Measurements from ENCODE around the gene ARIH2. TPM values are rescaled to one million over a fixed set of nuclear protein-coding genes. Genes with fewer than 3 reads are reported as not detected.

The ARIH2 gene
- polyA plus RNA-seq, 1 donor (not counting 4 experiments of a cell fraction or from before 2014, with no cell fraction given): 66.7 TPM

GRCh38 chr3:48997102-48997635 is 78.5 kb downstream of the ARIH2 start:
- FAIRE-seq (no peak), DNase-seq (ENCODE audit: low read depth, low spot score) (no peak)
- no peak overlapping the region for H3K27ac ChIP-seq (ENCODE audit: control insufficient read depth, insufficient read depth, low read length)
- no peaks in the 10 kb centered on the region for H3K36me3 ChIP-seq (ENCODE audit: control insufficient read depth in 2 of 2, extremely low read depth in 1 of 2, insufficient read depth in 2 of 2, low read length in 2 of 2)
- no peaks in the 10 kb centered on the region for H3K9me1 ChIP-seq (ENCODE audit: control insufficient read depth, extremely low read depth, insufficient read depth, low read length)
- no peaks in the 10 kb centered on the region for H4K20me1 ChIP-seq (ENCODE audit: control insufficient read depth, extremely low read depth, insufficient read depth, low read length)
- dilution Hi-C loops (cut with MboI; ENCODE audit: extremely low pct_ligation_motif_present, low sequenced_read_pairs): no loop called here
- no peaks in the 10 kb centered on the region for H3K9me3 ChIP-seq (ENCODE audit: control insufficient read depth, low read depth, low read length)
- no peak overlapping the region for H3K4me3 ChIP-seq (ENCODE audit: control insufficient read depth in 2 of 3, extremely low read depth in 1 of 3, insufficient read depth in 2 of 3, low read depth in 1 of 3, low read length in 3 of 3)
- no peak overlapping the region for H2AFZ ChIP-seq (ENCODE audit: control insufficient read depth, low read length)
- no peak overlapping the region for H3K4me2 ChIP-seq (ENCODE audit: control insufficient read depth, extremely low read depth, insufficient read depth, low read depth, low read length)
- TF ChIP-seq, protein P1, sequence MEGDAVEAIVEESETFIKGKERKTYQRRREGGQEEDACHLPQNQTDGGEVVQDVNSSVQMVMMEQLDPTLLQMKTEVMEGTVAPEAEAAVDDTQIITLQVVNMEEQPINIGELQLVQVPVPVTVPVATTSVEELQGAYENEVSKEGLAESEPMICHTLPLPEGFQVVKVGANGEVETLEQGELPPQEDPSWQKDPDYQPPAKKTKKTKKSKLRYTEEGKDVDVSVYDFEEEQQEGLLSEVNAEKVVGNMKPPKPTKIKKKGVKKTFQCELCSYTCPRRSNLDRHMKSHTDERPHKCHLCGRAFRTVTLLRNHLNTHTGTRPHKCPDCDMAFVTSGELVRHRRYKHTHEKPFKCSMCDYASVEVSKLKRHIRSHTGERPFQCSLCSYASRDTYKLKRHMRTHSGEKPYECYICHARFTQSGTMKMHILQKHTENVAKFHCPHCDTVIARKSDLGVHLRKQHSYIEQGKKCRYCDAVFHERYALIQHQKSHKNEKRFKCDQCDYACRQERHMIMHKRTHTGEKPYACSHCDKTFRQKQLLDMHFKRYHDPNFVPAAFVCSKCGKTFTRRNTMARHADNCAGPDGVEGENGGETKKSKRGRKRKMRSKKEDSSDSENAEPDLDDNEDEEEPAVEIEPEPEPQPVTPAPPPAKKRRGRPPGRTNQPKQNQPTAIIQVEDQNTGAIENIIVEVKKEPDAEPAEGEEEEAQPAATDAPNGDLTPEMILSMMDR (optimal IDR thresholded peaks at IDR 0.05 in 1 of 3, IDR thresholded peaks at IDR 0.05 in 1 of 3, conservative IDR thresholded peaks at IDR 0.05 in 1 of 3; ENCODE audit: extremely low read depth in 1 of 3, insufficient read depth in 2 of 3, low read length in 3 of 3): no peak
- TF ChIP-seq EZH2 (IDR thresholded peaks at IDR 0.05; ENCODE audit: low read length): no peak
- H3K4me1 ChIP-seq (ENCODE audit: control insufficient read depth, extremely low read depth, insufficient read depth, low read length): no peaks in the 10 kb centered on the region
- no peaks in the 10 kb centered on the region for H3K27me3 ChIP-seq (ENCODE audit: control insufficient read depth, extremely low read depth, insufficient read depth, low read length)
- H3K9ac ChIP-seq (ENCODE audit: control insufficient read depth, extremely low read depth, insufficient read depth, low read length): no peak overlapping the region
- H3K79me2 ChIP-seq (ENCODE audit: control insufficient read depth, insufficient read depth, low read length): no peaks in the 10 kb centered on the region

DNA sequence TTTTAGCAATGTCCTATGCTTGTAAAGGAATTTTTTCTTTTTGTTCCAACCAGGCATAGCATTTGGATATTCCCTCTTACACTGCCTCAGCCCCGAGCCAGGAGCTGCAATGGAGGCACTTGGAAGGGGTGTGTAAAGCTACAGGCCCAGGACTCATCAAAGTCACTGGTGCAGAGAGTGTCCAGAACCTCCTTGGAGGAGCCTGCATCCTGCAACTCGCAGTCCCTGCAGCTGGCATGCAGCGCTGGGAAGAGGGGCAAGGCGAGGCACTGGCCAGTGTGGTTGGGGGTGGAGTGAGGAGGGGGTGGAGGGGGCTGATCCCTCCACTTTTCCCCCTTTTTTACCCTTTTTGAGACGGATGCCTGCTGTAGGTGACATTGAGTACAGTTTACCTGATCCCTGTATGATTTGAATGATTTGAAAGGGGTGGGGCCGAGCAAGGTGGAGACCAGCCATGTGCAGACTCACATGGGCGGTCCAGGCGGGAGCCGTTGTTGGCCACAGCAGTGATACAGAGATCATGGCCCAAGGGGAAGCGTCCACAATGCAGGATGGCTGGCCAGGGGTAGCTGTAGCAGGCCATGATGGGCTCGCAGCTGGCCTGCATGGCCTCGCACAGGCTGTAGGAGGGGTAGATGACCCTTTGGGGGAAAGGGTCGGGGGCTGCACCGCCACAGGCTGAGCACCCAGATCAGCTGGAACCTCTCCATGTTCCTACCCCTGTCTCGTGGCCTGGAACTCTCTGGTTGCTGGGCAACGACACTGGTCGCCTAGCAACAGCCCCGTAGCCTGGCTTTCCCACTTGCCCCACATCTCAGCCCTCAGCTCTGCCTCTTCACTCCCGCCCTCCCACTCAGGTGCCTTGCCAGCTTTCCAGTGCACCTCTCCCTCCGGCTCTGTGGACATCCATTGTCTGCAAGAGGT is 79.3 kb downstream of the ARIH2 start:
- no peak for FAIRE-seq
- no peak for DNase-seq (ENCODE audit: low read depth, low spot score)

More for the DNA sequence above, 79.3 kb downstream of the ARIH2 start:
- H4K20me1 ChIP-seq (ENCODE audit: control insufficient read depth, extremely low read depth, insufficient read depth, low read length): no peaks in the 10 kb centered on the region
- no peaks in the 10 kb centered on the region for H3K79me2 ChIP-seq (ENCODE audit: control insufficient read depth, insufficient read depth, low read length)
- dilution Hi-C loops (cut with MboI; ENCODE audit: extremely low pct_ligation_motif_present, low sequenced_read_pairs): no loop called here
- no peak overlapping the region for H3K4me2 ChIP-seq (ENCODE audit: control insufficient read depth, extremely low read depth, insufficient read depth, low read depth, low read length)
- H3K27me3 ChIP-seq (ENCODE audit: control insufficient read depth, extremely low read depth, insufficient read depth, low read length): no peaks in the 10 kb centered on the region
- H3K27ac ChIP-seq (ENCODE audit: control insufficient read depth, insufficient read depth, low read length): no peak overlapping the region
- no peaks in the 10 kb centered on the region for H3K9me1 ChIP-seq (ENCODE audit: control insufficient read depth, extremely low read depth, insufficient read depth, low read length)
- H3K9me3 ChIP-seq (ENCODE audit: control insufficient read depth, low read depth, low read length): no peaks in the 10 kb centered on the region
- no peaks in the 10 kb centered on the region for H3K36me3 ChIP-seq (ENCODE audit: control insufficient read depth in 2 of 2, extremely low read depth in 1 of 2, insufficient read depth in 2 of 2, low read length in 2 of 2)
- H3K4me3 ChIP-seq (ENCODE audit: control insufficient read depth in 2 of 3, extremely low read depth in 1 of 3, insufficient read depth in 2 of 3, low read depth in 1 of 3, low read length in 3 of 3): no peak overlapping the region
- H2AFZ ChIP-seq (ENCODE audit: control insufficient read depth, low read length): no peak overlapping the region
- TF ChIP-seq EZH2 (IDR thresholded peaks at IDR 0.05; ENCODE audit: low read length): no peak
- TF ChIP-seq, protein P1 (optimal IDR thresholded peaks at IDR 0.05 in 1 of 3, IDR thresholded peaks at IDR 0.05 in 1 of 3, conservative IDR thresholded peaks at IDR 0.05 in 1 of 3; ENCODE audit: extremely low read depth in 1 of 3, insufficient read depth in 2 of 3, low read length in 3 of 3): no peak
- H3K4me1 ChIP-seq (ENCODE audit: control insufficient read depth, extremely low read depth, insufficient read depth, low read length): no peaks in the 10 kb centered on the region
- no peak overlapping the region for H3K9ac ChIP-seq (ENCODE audit: control insufficient read depth, extremely low read depth, insufficient read depth, low read length)

Data from keratinocyte (primary cell).